Trophoblast cell (in vitro differentiated cells and primary cell): Measurements from ENCODE around the gene ARAP2.

Experiments used
- DNase-seq, 2 donors: peaks; one replicate each; pipeline ENCODE4 v3.0.0-alpha.2; 2016
- H2AFZ ChIP-seq: 2 replicates; pipeline ENCODE4 v1.6.1; 2013; ENCODE audit warnings: low read length, moderate library complexity, mild to moderate bottlenecking; ENCODE audit not compliant: insufficient read depth, poor library complexity
- H2AK5ac ChIP-seq: 2 replicates; pipeline ENCODE4 v1.6.1; 2013; ENCODE audit warnings: mild to moderate bottlenecking, low read length
- H2BK120ac ChIP-seq: 2 replicates; pipeline ENCODE4 v1.6.1; 2013; ENCODE audit warnings: low read length, mild to moderate bottlenecking, moderate library complexity; ENCODE audit not compliant: insufficient read depth, poor library complexity
- H2BK12ac ChIP-seq: 2 replicates; pipeline ENCODE4 v1.6.1; 2013; ENCODE audit warnings: mild to moderate bottlenecking, low read length, moderate library complexity
- H2BK5ac ChIP-seq: 2 replicates; pipeline ENCODE4 v1.6.1; 2013; ENCODE audit warnings: low read length, low read depth, moderate library complexity, mild to moderate bottlenecking; ENCODE audit not compliant: poor library complexity
- H3K14ac ChIP-seq: 2 replicates; pipeline ENCODE4 v1.6.1; 2013; ENCODE audit warnings: mild to moderate bottlenecking, low read length
- H3K18ac ChIP-seq: 2 replicates; pipeline ENCODE4 v1.6.1; 2013; ENCODE audit warnings: mild to moderate bottlenecking, low read length
- H3K23ac ChIP-seq: 2 replicates; pipeline ENCODE4 v1.6.1; 2013; ENCODE audit warnings: low read length
- H3K27ac ChIP-seq: 2 replicates; pipeline ENCODE4 v1.5.1; 2013; ENCODE audit warnings: low read depth, mild to moderate bottlenecking, inconsistent platforms, low read length, moderate library complexity
- H3K27me3 ChIP-seq: 2 replicates; pipeline ENCODE4 v1.6.1; 2013; ENCODE audit warnings: inconsistent platforms, mild to moderate bottlenecking, low read length, moderate library complexity; ENCODE audit not compliant: insufficient read depth
- H3K36me3 ChIP-seq, 2 experiments: 1 replicate in 1 of 2; 2 replicates in 1 of 2; pipeline ENCODE4 v1.6.1; 2013; ENCODE audit warnings: low read length in 2 of 2, mild to moderate bottlenecking in 2 of 2, moderate library complexity in 1 of 2; ENCODE audit not compliant: insufficient read depth in 2 of 2, control insufficient read depth in 1 of 2
- H3K4ac ChIP-seq: 2 replicates; pipeline ENCODE4 v1.6.1; 2013; ENCODE audit warnings: low read depth, mild to moderate bottlenecking, low read length, moderate library complexity
- H3K4me1 ChIP-seq, 2 experiments: 1 replicate in 1 of 2; 2 replicates in 1 of 2; pipeline ENCODE4 v1.6.1; 2013; ENCODE audit warnings: low read length in 2 of 2, mild to moderate bottlenecking in 2 of 2, moderate library complexity in 1 of 2; ENCODE audit not compliant: insufficient read depth in 2 of 2, control insufficient read depth in 1 of 2
- H3K4me2 ChIP-seq: 2 replicates; pipeline ENCODE4 v1.6.1; 2013; ENCODE audit warnings: inconsistent platforms, mild to moderate bottlenecking, low read length, moderate library complexity
- H3K4me3 ChIP-seq: 2 replicates; pipeline ENCODE4 v1.5.1; 2013; ENCODE audit warnings: mild to moderate bottlenecking, low read depth, low read length, inconsistent platforms
- H3K79me1 ChIP-seq: one replicate; pipeline ENCODE4 v1.6.1; 2013; ENCODE audit warnings: low read length
- H3K79me2 ChIP-seq: 2 replicates; pipeline ENCODE4 v1.6.1; 2013; ENCODE audit warnings: low read length, mild to moderate bottlenecking; ENCODE audit not compliant: control insufficient read depth, insufficient read depth, poor library complexity
- H3K9ac ChIP-seq: 2 replicates; pipeline ENCODE4 v1.6.1; 2013; ENCODE audit warnings: mild to moderate bottlenecking, low read length
- H3K9me3 ChIP-seq: 2 replicates; pipeline ENCODE4 v1.6.1; 2013; ENCODE audit warnings: low read depth, mild to moderate bottlenecking, control low read depth, inconsistent platforms, low read length; ENCODE audit not compliant: insufficient read depth
- H4K12ac ChIP-seq: 2 replicates; pipeline ENCODE4 v1.6.1; 2013; ENCODE audit warnings: low read depth, mild to moderate bottlenecking, low read length, moderate library complexity
- H4K8ac ChIP-seq: 2 replicates; pipeline ENCODE4 v1.6.1; 2013; ENCODE audit warnings: low read depth, mild to moderate bottlenecking, low read length, moderate library complexity
- H4K91ac ChIP-seq: one replicate; pipeline ENCODE4 v1.6.1; 2013; ENCODE audit warnings: low read depth, mild to moderate bottlenecking, low read length, moderate library complexity
- WGBS: extraction: QIAGEN DNeasy Blood & Tissue Kit; methylation state at CpG from one replicate; pipeline ENCODE4 v1.1.7; 2013; ENCODE audit warnings: missing lambda C conversion rate; ENCODE audit not compliant: insufficient read length, insufficient coverage; ENCODE audit errors: extremely low coverage; 5-methylcytosine and 5-hydroxymethylcytosine counted together

The ARAP2 gene

DNA sequence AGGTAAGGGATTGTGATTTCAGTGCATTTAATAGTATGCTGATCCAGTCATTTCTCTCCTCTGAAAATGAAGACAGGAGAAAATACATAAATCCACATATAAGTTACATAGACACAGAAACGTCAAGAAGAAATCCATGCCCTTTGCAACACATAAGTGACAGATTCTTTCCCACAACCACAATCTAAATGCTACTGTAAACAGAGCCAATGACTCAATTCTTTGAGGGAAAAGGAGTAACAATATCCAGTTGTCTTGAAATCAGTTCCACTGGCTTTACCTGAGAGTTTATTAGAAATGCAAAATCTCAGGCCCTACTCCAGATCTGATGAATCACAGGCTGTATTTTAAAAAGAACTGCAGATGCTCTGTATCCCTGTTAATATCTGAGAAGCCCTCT is 66.4 kb downstream of the ARAP2 start:
- no peak overlapping the region for H4K91ac ChIP-seq
- H4K12ac ChIP-seq: no peak overlapping the region
- H3K79me1 ChIP-seq: no peaks in the 10 kb centered on the region
- H3K9ac ChIP-seq: no peak overlapping the region
- no peak overlapping the region for H3K18ac ChIP-seq
- H2BK12ac ChIP-seq: no peak overlapping the region
- H3K4me2 ChIP-seq: no peak overlapping the region
- DNase-seq: no peak
- no peaks in the 10 kb centered on the region for H3K27me3 ChIP-seq
- H3K4ac ChIP-seq: no peak overlapping the region
- H3K4me1 ChIP-seq: no peaks in the 10 kb centered on the region
- no peaks in the 10 kb centered on the region for H3K9me3 ChIP-seq
- H2BK120ac ChIP-seq: no peak overlapping the region
- H3K14ac ChIP-seq: no peak overlapping the region
- H3K27ac ChIP-seq: no peak overlapping the region
- H3K36me3 ChIP-seq: no peaks in the 10 kb centered on the region
- no peak overlapping the region for H2BK5ac ChIP-seq
- no peak overlapping the region for H2AK5ac ChIP-seq
- H3K23ac ChIP-seq: no peak overlapping the region
- WGBS: no CpG with 5 or more reads among the region's 1 CpG
- no peak overlapping the region for H4K8ac ChIP-seq
- H3K4me3 ChIP-seq: no peak overlapping the region
- no peak overlapping the region for H2AFZ ChIP-seq
- H3K79me2 ChIP-seq: no peaks in the 10 kb centered on the region

DNA sequence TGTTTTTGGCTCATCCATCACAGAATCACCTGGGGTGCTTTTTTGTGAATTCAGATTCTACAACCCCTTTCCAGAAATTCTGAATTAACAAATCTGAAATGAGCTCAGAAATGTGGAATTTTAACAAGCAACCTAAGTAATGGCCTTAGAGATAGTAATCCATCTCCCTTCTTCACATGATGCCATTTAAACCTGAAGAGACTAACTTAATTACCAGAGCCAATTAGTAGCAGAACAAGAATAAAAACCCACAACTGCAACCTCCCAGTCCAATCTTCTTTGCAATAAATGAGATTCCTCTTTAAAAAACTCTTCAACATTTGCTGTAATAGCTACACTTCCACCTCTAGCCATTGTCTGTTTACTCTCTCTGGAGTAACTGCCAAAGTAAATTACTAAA is 69.7 kb downstream of the ARAP2 start:
- Histone ChIP-seq H3K36me3 (no peaks in the 10 kb centered on the region), H3K4ac (no peak overlapping the region), H4K12ac (no peak overlapping the region), H3K23ac (no peak overlapping the region), H2BK12ac (no peak overlapping the region), H3K27ac (no peak overlapping the region), H3K14ac (no peak overlapping the region), H3K9ac (no peak overlapping the region), H4K8ac (no peak overlapping the region), H3K9me3 (no peaks in the 10 kb centered on the region), H2AK5ac (no peak overlapping the region), H3K18ac (no peak overlapping the region), H2BK120ac (no peak overlapping the region), H3K4me1 (no peaks in the 10 kb centered on the region), H3K79me1 (no peaks in the 10 kb centered on the region), H3K4me2 (no peak overlapping the region), H2BK5ac (no peak overlapping the region), H3K4me3 (no peak overlapping the region), H4K91ac (no peak overlapping the region), H3K27me3 (no peaks in the 10 kb centered on the region), H3K79me2 (no peaks in the 10 kb centered on the region), H2AFZ (no peak overlapping the region)
- DNase-seq: no peak

DNA sequence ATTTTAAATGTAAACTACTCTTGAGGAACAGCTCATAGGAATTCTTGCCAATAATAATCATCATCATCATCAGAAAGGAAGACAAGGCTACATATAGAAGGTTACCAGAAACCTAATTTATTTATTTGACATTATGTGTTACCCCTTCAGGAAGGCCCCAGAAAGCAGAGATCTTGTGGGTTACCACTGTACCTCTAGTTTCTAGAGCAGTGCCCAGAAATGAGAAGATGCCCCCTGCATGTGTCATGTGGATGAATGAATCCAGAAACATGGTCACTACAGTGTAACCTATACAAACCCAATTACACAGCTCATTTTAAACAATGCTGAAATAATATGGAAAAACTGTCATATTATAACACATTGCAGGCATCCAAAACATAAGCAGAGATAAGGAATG is 70.4 kb downstream of the ARAP2 start:
- H3K4me2 ChIP-seq: no peak overlapping the region

DNA sequence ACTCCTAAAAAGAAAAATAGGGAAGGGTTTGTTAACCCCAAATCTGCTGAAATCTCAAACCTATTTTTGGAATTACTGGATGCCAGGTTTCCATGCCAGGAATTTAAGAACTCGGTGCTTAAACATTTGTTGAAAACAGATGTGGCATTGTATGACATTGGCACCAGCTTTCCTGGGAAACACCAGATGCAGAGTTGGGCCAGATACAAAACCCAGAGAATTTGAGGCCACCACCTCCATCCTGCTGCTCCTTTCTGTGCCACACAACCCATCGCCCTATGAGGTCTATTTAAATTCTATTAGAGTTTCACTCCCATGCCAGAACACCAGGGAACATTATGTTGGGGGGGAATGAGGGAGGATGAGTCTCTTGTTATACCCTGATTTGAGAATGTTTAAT is 71.7 kb downstream of the ARAP2 start:
- no CpG with 5 or more reads among the region's 2 CpGs for WGBS
- H4K8ac ChIP-seq: no peak overlapping the region
- no peak overlapping the region for H3K23ac ChIP-seq

More for the DNA sequence above, 70.4 kb downstream of the ARAP2 start:
- no peaks in the 10 kb centered on the region for H3K9me3 ChIP-seq
- H3K4ac ChIP-seq: no peak overlapping the region
- no peak overlapping the region for H3K27ac ChIP-seq
- no peak overlapping the region for H2BK5ac ChIP-seq
- no peak overlapping the region for H3K18ac ChIP-seq
- no peak overlapping the region for H4K8ac ChIP-seq
- no peak overlapping the region for H3K9ac ChIP-seq
- no peak overlapping the region for H2AK5ac ChIP-seq
- no peaks in the 10 kb centered on the region for H3K79me1 ChIP-seq
- no peak overlapping the region for H4K12ac ChIP-seq
- no peaks in the 10 kb centered on the region for H3K4me1 ChIP-seq
- H2AFZ ChIP-seq: no peak overlapping the region
- H2BK120ac ChIP-seq: no peak overlapping the region
- no peak overlapping the region for H3K23ac ChIP-seq
- no peak overlapping the region for H2BK12ac ChIP-seq
- H3K4me3 ChIP-seq: no peak overlapping the region
- no peaks in the 10 kb centered on the region for H3K79me2 ChIP-seq
- DNase-seq: no peak
- H4K91ac ChIP-seq: no peak overlapping the region
- H3K36me3 ChIP-seq: no peaks in the 10 kb centered on the region
- H3K27me3 ChIP-seq: no peaks in the 10 kb centered on the region
- no peak overlapping the region for H3K14ac ChIP-seq

More for the DNA sequence above, 71.7 kb downstream of the ARAP2 start:
- no peaks in the 10 kb centered on the region for H3K9me3 ChIP-seq
- no peak overlapping the region for H3K14ac ChIP-seq
- no peak overlapping the region for H4K12ac ChIP-seq
- no peaks in the 10 kb centered on the region for H3K4me1 ChIP-seq
- no peak overlapping the region for H2AK5ac ChIP-seq
- H3K4me3 ChIP-seq: no peak overlapping the region
- no peak overlapping the region for H2BK120ac ChIP-seq
- no peak overlapping the region for H3K4me2 ChIP-seq
- no peaks in the 10 kb centered on the region for H3K36me3 ChIP-seq
- no peak for DNase-seq
- no peak overlapping the region for H4K91ac ChIP-seq
- no peaks in the 10 kb centered on the region for H3K79me1 ChIP-seq
- H2AFZ ChIP-seq: no peak overlapping the region
- H3K79me2 ChIP-seq: no peaks in the 10 kb centered on the region
- H2BK12ac ChIP-seq: no peak overlapping the region
- H3K9ac ChIP-seq: no peak overlapping the region
- no peak overlapping the region for H3K18ac ChIP-seq
- no peak overlapping the region for H3K27ac ChIP-seq
- H3K4ac ChIP-seq: no peak overlapping the region
- no peaks in the 10 kb centered on the region for H3K27me3 ChIP-seq
- H2BK5ac ChIP-seq: no peak overlapping the region
